ENCODE data around the gene FBXW5.

- TF ChIP-seq POLR2AphosphoS5 (IDR thresholded peaks at IDR 0.05) (no peak), CTCF (IDR thresholded peaks at IDR 0.05) (no peak), POLR2A (IDR thresholded peaks at IDR 0.05) (no peak)
These were observed 18.3 kb downstream of the FBXW5 start for GRCh38 chr9:136926154-136926704.

Measured in prostate gland (tissue), 2 donors.